ENCODE data around the gene ACAA2.

- TF ChIP-seq SP4 (IDR thresholded peaks at IDR 0.05; ENCODE audit: low read length) (no peak), CTCF (IDR thresholded peaks at IDR 0.05; ENCODE audit: control extremely low read depth in 1 of 3, insufficient read depth in 1 of 3, low read depth in 1 of 3, low read length in 3 of 3) (no peak), RFX5 (IDR thresholded peaks at IDR 0.05; ENCODE audit: borderline replicate concordance, low read depth, low read length) (no peak)
These were observed 79.3 kb downstream of the ACAA2 start for GRCh38 chr18:49733896-49734585.
